Naive thymus-derived CD8-positive, alpha-beta T cell (primary cell): Measurements from ENCODE around the gene PCDHGB4. TPM values are rescaled to one million over a fixed set of nuclear protein-coding genes. Genes with fewer than 3 reads are reported as not detected.

Experiments
- polyA plus RNA-seq, 3 donors: library from polyadenylated mRNA; unstranded; fragments of 300-500 nt; fragmentation: Illumina TruSeq; gene quantifications; one replicate each; pipeline ENCODE4 v1.2.3, GENCODE V29; 2021
- total RNA-seq, 8 experiments: library from RNA in 2 of 8; stranded (reverse) in 2 of 8; gene quantifications; one replicate each; pipeline ENCODE4 v1.2.3 and lab custom pipeline; 2021 to 2026

The PCDHGB4 gene
- total and polyA plus RNA-seq, 5 experiments from 2014 or later: 0.13 to 0.25 (median 0.23) TPM; not detected in 2

Other genes with a start within 250 kb of the PCDHGB4 start
Only the 30 nearest of the 37 such genes appear.
- not detected for gene PCDHB9, start 200.5 kb upstream of the PCDHGB4 start, total RNA-seq
- not detected for gene PCDHB9, start 200.5 kb upstream of the PCDHGB4 start, polyA plus RNA-seq
- gene PCDHB10, start 195.3 kb upstream of the PCDHGB4 start, total RNA-seq: not detected
- gene PCDHB10, start 195.3 kb upstream of the PCDHGB4 start, polyA plus RNA-seq: not detected
- not detected for gene PCDHB11, start 188.1 kb upstream of the PCDHGB4 start, total RNA-seq
- gene PCDHB11, start 188.1 kb upstream of the PCDHGB4 start, polyA plus RNA-seq: not detected
- gene PCDHB12, start 179.0 kb upstream of the PCDHGB4 start, total RNA-seq: not detected
- not detected for gene PCDHB12, start 179.0 kb upstream of the PCDHGB4 start, polyA plus RNA-seq
- not detected for gene PCDHB13, start 173.8 kb upstream of the PCDHGB4 start, total RNA-seq
- gene PCDHB13, start 173.8 kb upstream of the PCDHGB4 start, polyA plus RNA-seq: not detected
- gene PCDHB14, start 164.4 kb upstream of the PCDHGB4 start, total RNA-seq: not detected
- not detected for gene PCDHB14, start 164.4 kb upstream of the PCDHGB4 start, polyA plus RNA-seq
- not detected for gene PCDHB15, start 142.3 kb upstream of the PCDHGB4 start, total RNA-seq
- gene PCDHB15, start 142.3 kb upstream of the PCDHGB4 start, polyA plus RNA-seq: not detected
- gene SLC25A2, start 83.6 kb upstream of the PCDHGB4 start, total RNA-seq: 1 to 10 TPM; 2.1 to 2.5 TPM
- gene SLC25A2, start 83.6 kb upstream of the PCDHGB4 start, polyA plus RNA-seq: not detected
- gene TAF7, start 66.9 kb upstream of the PCDHGB4 start, total RNA-seq: 100 to 1,000 TPM; 139 to 141 TPM
- gene TAF7, start 66.9 kb upstream of the PCDHGB4 start, polyA plus RNA-seq: 100 to 1,000 TPM; 206 to 230 (median 230) TPM
- under 1 TPM; 0.38 to 0.52 TPM for gene PCDHGA1, start 57.2 kb upstream of the PCDHGB4 start, total RNA-seq
- gene PCDHGA1, start 57.2 kb upstream of the PCDHGB4 start, polyA plus RNA-seq: not detected
- gene PCDHGA2, start 48.9 kb upstream of the PCDHGB4 start, total RNA-seq: under 1 TPM; 0.16 to 0.18 TPM
- gene PCDHGA2, start 48.9 kb upstream of the PCDHGB4 start, polyA plus RNA-seq: not detected
- not detected for gene PCDHGA3, start 43.9 kb upstream of the PCDHGB4 start, total RNA-seq
- under 1 TPM in 1 of 3 donors, not detected in 2; 0.06 TPM for gene PCDHGA3, start 43.9 kb upstream of the PCDHGB4 start, polyA plus RNA-seq
- gene PCDHGB1, start 37.6 kb upstream of the PCDHGB4 start, total RNA-seq: under 1 TPM in 1 of 2 experiments, not detected in 1; 0.19 TPM
- gene PCDHGB1, start 37.6 kb upstream of the PCDHGB4 start, polyA plus RNA-seq: not detected
- under 1 TPM; 0.11 to 0.34 TPM for gene PCDHGA4, start 32.7 kb upstream of the PCDHGB4 start, total RNA-seq
- not detected for gene PCDHGA4, start 32.7 kb upstream of the PCDHGB4 start, polyA plus RNA-seq
- under 1 TPM; 0.47 to 0.81 TPM for gene PCDHGB2, start 27.7 kb upstream of the PCDHGB4 start, total RNA-seq
- gene PCDHGB2, start 27.7 kb upstream of the PCDHGB4 start, polyA plus RNA-seq: under 1 TPM in 1 of 3 donors, not detected in 2; 0.06 TPM
- gene PCDHGA5, start 23.5 kb upstream of the PCDHGB4 start, total RNA-seq: under 1 TPM; 0.13 to 0.30 TPM
- gene PCDHGA5, start 23.5 kb upstream of the PCDHGB4 start, polyA plus RNA-seq: not detected
- under 1 TPM; 0.55 to 0.71 TPM for gene PCDHGB3, start 17.5 kb upstream of the PCDHGB4 start, total RNA-seq
- under 1 TPM in 2 of 3 donors, not detected in 1; 0.10 to 0.22 TPM for gene PCDHGB3, start 17.5 kb upstream of the PCDHGB4 start, polyA plus RNA-seq
- gene PCDHGA6, start 13.8 kb upstream of the PCDHGB4 start, total RNA-seq: under 1 TPM; 0.60 to 0.68 TPM
- gene PCDHGA6, start 13.8 kb upstream of the PCDHGB4 start, polyA plus RNA-seq: under 1 TPM in 1 of 3 donors, not detected in 2; 0.05 TPM
- under 1 TPM; 0.33 to 0.42 TPM for gene PCDHGA7, start 5.0 kb upstream of the PCDHGB4 start, total RNA-seq
- gene PCDHGA7, start 5.0 kb upstream of the PCDHGB4 start, polyA plus RNA-seq: not detected
- under 1 TPM; 0.16 to 0.22 TPM for gene PCDHGA8, start 4.9 kb downstream of the PCDHGB4 start, total RNA-seq
- not detected for gene PCDHGA8, start 4.9 kb downstream of the PCDHGB4 start, polyA plus RNA-seq
- under 1 TPM; 0.33 to 0.47 TPM for gene PCDHGB5, start 10.2 kb downstream of the PCDHGB4 start, total RNA-seq
- under 1 TPM; 0.24 to 0.42 (median 0.24) TPM for gene PCDHGB5, start 10.2 kb downstream of the PCDHGB4 start, polyA plus RNA-seq
- under 1 TPM; 0.13 to 0.19 TPM for gene PCDHGA9, start 15.1 kb downstream of the PCDHGB4 start, total RNA-seq
- gene PCDHGA9, start 15.1 kb downstream of the PCDHGB4 start, polyA plus RNA-seq: under 1 TPM in 1 of 3 donors, not detected in 2; 0.14 TPM
- under 1 TPM; 0.21 to 0.30 TPM for gene PCDHGB6, start 20.3 kb downstream of the PCDHGB4 start, total RNA-seq
- gene PCDHGB6, start 20.3 kb downstream of the PCDHGB4 start, polyA plus RNA-seq: under 1 TPM in 1 of 3 donors, not detected in 2; 0.13 TPM
- under 1 TPM; 0.31 to 0.41 TPM for gene PCDHGA10, start 25.3 kb downstream of the PCDHGB4 start, total RNA-seq
- gene PCDHGA10, start 25.3 kb downstream of the PCDHGB4 start, polyA plus RNA-seq: not detected
- gene PCDHGB7, start 30.0 kb downstream of the PCDHGB4 start, total RNA-seq: under 1 TPM; 0.16 to 0.25 TPM
- gene PCDHGB7, start 30.0 kb downstream of the PCDHGB4 start, polyA plus RNA-seq: not detected
- gene PCDHGA11, start 33.4 kb downstream of the PCDHGB4 start, total RNA-seq: under 1 TPM; 0.10 to 0.36 TPM
- gene PCDHGA11, start 33.4 kb downstream of the PCDHGB4 start, polyA plus RNA-seq: not detected
- gene PCDHGA12, start 42.8 kb downstream of the PCDHGB4 start, total RNA-seq: under 1 TPM in 1 of 2 experiments, not detected in 1; 0.22 TPM
- under 1 TPM in 2 of 3 donors, not detected in 1; 0.06 to 0.07 TPM for gene PCDHGA12, start 42.8 kb downstream of the PCDHGB4 start, polyA plus RNA-seq
- not detected for gene PCDHGC3, start 88.3 kb downstream of the PCDHGB4 start, total RNA-seq
- gene PCDHGC3, start 88.3 kb downstream of the PCDHGB4 start, polyA plus RNA-seq: under 1 TPM in 2 of 3 donors, not detected in 1; 0.18 to 0.25 TPM
- not detected for gene PCDHGC4, start 97.3 kb downstream of the PCDHGB4 start, total RNA-seq
- not detected for gene PCDHGC4, start 97.3 kb downstream of the PCDHGB4 start, polyA plus RNA-seq
- not detected for gene PCDHGC5, start 101.4 kb downstream of the PCDHGB4 start, total RNA-seq
- not detected for gene PCDHGC5, start 101.4 kb downstream of the PCDHGB4 start, polyA plus RNA-seq